HepG2 (cell line): Measurements from ENCODE around the gene CDC14B. TPM values are rescaled to one million over a fixed set of nuclear protein-coding genes. Genes with fewer than 3 reads are reported as not detected.

Experiments used
- ELF1 ChIP-seq: sonication (generic); formaldehyde crosslinking; IDR thresholded peaks from 2 replicates; pipeline ENCODE4 v1.4.0; 2020; ENCODE audit warnings: missing genetic modification reagents
- PAX8 ChIP-seq: sonication (generic); formaldehyde crosslinking; IDR thresholded peaks from 2 replicates; pipeline ENCODE4 v1.8.0; 2022; ENCODE audit warnings: mild to moderate bottlenecking, missing genetic modification reagents, borderline replicate concordance
- SRY ChIP-seq: sonication (generic); formaldehyde crosslinking; IDR thresholded peaks from 2 replicates; pipeline ENCODE4 v1.8.0; 2022; ENCODE audit warnings: mild to moderate bottlenecking, missing genetic modification reagents
- ZNF12 ChIP-seq: sonication (generic); formaldehyde crosslinking; IDR thresholded peaks from 2 replicates; pipeline ENCODE4 v1.5.0; 2020; ENCODE audit warnings: missing genetic modification reagents
- ZNF30 ChIP-seq: sonication (generic); formaldehyde crosslinking; IDR thresholded peaks from 2 replicates; pipeline ENCODE4 v1.5.0; 2020; ENCODE audit warnings: mild to moderate bottlenecking, missing genetic modification reagents
- ZNF337 ChIP-seq: sonication (generic); formaldehyde crosslinking; IDR thresholded peaks from 2 replicates; pipeline ENCODE4 v1.5.1; 2020; ENCODE audit warnings: missing genetic modification reagents, low read depth, mild to moderate bottlenecking, borderline replicate concordance
- ZNF350 ChIP-seq: sonication (generic); formaldehyde crosslinking; IDR thresholded peaks from 2 replicates; pipeline ENCODE4 v1.4.0; 2020; ENCODE audit warnings: mild to moderate bottlenecking, low read depth, missing genetic modification reagents, borderline replicate concordance
- ZNF567 ChIP-seq: sonication (generic); formaldehyde crosslinking; IDR thresholded peaks from 2 replicates; pipeline ENCODE4 v1.8.1; 2023; ENCODE audit warnings: mild to moderate bottlenecking, missing genetic modification reagents, borderline replicate concordance
- ZNF572 ChIP-seq: sonication (generic); formaldehyde crosslinking; IDR thresholded peaks from 2 replicates; pipeline ENCODE4 v1.5.1; 2020; ENCODE audit warnings: mild to moderate bottlenecking, missing genetic modification reagents
- ZNF589 ChIP-seq: sonication (generic); formaldehyde crosslinking; conservative IDR thresholded peaks from 2 replicates; pipeline ENCODE4 v1.8.0; 2022; ENCODE audit warnings: mild to moderate bottlenecking, moderate library complexity, missing genetic modification reagents
- ZNF879 ChIP-seq: sonication (generic); formaldehyde crosslinking; IDR thresholded peaks from 2 replicates; pipeline ENCODE4 v1.8.1; 2023; ENCODE audit warnings: missing genetic modification reagents
- ZSCAN12 ChIP-seq: sonication (generic); formaldehyde crosslinking; IDR thresholded peaks from 2 replicates; pipeline ENCODE4 v1.9.0; 2021; ENCODE audit warnings: mild to moderate bottlenecking, missing genetic modification reagents
- polyA plus RNA-seq, 8 experiments: library from polyadenylated mRNA; depleted of rRNA in 3 of 8; stranded (reverse) in 7 of 8; unstranded in 1 of 8; fragments of >200 nt; fragmentation: Illumina TruSeq in 4 of 8; extraction: Trizol in 4 of 8; gene quantifications; 2 replicates each; pipeline versions ENCODE4 v1.2.1 to v1.2.3, GENCODE V29; 2011 to 2016; ENCODE audit warnings: low read depth in 4 of 8, missing spikeins in 1 of 8, mixed read lengths in 1 of 8; ENCODE audit not compliant: insufficient read depth in 1 of 8
- total RNA-seq, 5 experiments: library from RNA; depleted of rRNA; stranded (reverse); fragments of >200 nt; fragmentation: Illumina TruSeq; extraction: Trizol; gene quantifications; 2 replicates each; pipeline ENCODE4 v1.2.3, GENCODE V29; 2016; ENCODE audit warnings: low read depth in 1 of 5
- TF ChIP-seq, protein P1 (sequence below): sonication (generic); formaldehyde crosslinking; IDR thresholded peaks from 2 replicates; pipeline ENCODE4 v1.5.1; 2020; ENCODE audit warnings: missing genetic modification reagents, mild to moderate bottlenecking, borderline replicate concordance
- TF ChIP-seq, protein P2 (sequence below): IDR thresholded peaks from 2 replicates; pipeline ENCODE4 v1.6.1; 2016
- TF ChIP-seq, protein P3 (sequence below): sonication (generic); formaldehyde crosslinking; IDR thresholded peaks from 2 replicates; pipeline ENCODE4 v1.4.0; 2020; ENCODE audit warnings: mild to moderate bottlenecking, missing genetic modification reagents
- TF ChIP-seq, protein P4 (sequence below): sonication (generic); formaldehyde crosslinking; IDR thresholded peaks from 2 replicates; pipeline ENCODE4 v1.4.0; 2020; ENCODE audit warnings: missing genetic modification reagents, borderline replicate concordance
- TF ChIP-seq, protein P5 (sequence below): sonication (generic); formaldehyde crosslinking; IDR thresholded peaks from 2 replicates; pipeline ENCODE4 v1.5.1; 2020; ENCODE audit warnings: mild to moderate bottlenecking, missing genetic modification reagents, borderline replicate concordance

Gene CDC14B
- total and polyA plus RNA-seq, 2 of the 13 experiments (the other 11 are each of a cell fraction or from before 2014, with no cell fraction given), result 25.8 to 33.3 TPM

DNA sequence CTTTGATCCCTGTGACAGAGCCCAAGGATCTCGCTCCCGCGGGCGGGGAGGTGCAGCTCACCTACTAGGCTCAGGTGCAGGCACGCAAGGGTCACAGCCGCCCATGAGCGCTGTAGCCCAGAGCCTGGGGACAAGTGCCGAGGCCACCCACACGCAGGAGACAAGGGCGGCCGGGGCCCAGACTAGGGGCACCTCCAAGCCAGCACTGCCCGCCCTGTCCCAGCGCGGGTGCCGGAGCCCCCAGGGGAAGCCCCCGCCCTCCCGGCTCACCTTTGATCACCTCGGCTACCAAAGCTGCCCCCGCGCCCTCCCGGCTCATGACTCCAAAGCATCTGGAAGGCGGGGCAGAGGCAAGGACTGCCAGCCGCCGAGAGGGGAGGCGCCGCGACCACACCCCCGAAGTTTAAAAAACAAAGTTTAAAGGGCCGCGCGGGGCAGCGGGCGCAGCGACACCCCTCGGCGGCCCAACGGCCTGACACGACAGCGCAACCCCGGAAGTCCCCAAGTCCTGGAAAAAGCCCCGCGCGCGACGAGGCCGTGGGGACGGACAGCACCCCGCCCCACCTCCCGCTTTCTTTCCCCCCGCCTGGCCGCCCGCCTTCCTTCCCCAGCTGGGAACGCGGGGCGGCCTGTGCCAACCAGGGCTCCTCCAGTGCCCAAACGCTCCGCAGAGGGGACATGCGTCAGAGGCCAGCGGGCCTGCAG is 53.0 kb downstream of the CDC14B start (continued):
- TF ChIP-seq, protein P1, sequence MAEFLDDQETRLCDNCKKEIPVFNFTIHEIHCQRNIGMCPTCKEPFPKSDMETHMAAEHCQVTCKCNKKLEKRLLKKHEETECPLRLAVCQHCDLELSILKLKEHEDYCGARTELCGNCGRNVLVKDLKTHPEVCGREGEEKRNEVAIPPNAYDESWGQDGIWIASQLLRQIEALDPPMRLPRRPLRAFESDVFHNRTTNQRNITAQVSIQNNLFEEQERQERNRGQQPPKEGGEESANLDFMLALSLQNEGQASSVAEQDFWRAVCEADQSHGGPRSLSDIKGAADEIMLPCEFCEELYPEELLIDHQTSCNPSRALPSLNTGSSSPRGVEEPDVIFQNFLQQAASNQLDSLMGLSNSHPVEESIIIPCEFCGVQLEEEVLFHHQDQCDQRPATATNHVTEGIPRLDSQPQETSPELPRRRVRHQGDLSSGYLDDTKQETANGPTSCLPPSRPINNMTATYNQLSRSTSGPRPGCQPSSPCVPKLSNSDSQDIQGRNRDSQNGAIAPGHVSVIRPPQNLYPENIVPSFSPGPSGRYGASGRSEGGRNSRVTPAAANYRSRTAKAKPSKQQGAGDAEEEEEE (CRISPR knock-in tag), result no peak
- TF ChIP-seq ZNF12 (CRISPR knock-in tag) (peak; percentile 49; the same call in 1 of the 2 replicates), ZNF589 (CRISPR knock-in tag) (no peak; the same call in 1 of the 2 replicates), ZNF879 (CRISPR knock-in tag) (no peak), ZNF567 (CRISPR knock-in tag) (no peak), ZSCAN12 (CRISPR knock-in tag) (no peak), ZNF572 (CRISPR knock-in tag) (no peak), ELF1 (peak; percentile 97), ZNF30 (CRISPR knock-in tag) (no peak), ZNF337 (CRISPR knock-in tag) (no peak), ZNF350 (peak; percentile 93), SRY (CRISPR knock-in tag) (no peak; the same call in 1 of the 2 replicates), PAX8 (CRISPR knock-in tag) (0 out of 2 replicates have a peak, but pooled peaks have one; percentile 5)
- TF ChIP-seq, protein P2, sequence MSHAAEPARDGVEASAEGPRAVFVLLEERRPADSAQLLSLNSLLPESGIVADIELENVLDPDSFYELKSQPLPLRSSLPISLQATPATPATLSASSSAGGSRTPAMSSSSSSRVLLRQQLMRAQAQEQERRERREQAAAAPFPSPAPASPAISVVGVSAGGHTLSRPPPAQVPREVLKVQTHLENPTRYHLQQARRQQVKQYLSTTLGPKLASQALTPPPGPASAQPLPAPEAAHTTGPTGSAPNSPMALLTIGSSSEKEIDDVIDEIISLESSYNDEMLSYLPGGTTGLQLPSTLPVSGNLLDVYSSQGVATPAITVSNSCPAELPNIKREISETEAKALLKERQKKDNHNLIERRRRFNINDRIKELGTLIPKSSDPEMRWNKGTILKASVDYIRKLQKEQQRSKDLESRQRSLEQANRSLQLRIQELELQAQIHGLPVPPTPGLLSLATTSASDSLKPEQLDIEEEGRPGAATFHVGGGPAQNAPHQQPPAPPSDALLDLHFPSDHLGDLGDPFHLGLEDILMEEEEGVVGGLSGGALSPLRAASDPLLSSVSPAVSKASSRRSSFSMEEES (CRISPR knock-in tag), result peak; percentile 90
- TF ChIP-seq, protein P3, sequence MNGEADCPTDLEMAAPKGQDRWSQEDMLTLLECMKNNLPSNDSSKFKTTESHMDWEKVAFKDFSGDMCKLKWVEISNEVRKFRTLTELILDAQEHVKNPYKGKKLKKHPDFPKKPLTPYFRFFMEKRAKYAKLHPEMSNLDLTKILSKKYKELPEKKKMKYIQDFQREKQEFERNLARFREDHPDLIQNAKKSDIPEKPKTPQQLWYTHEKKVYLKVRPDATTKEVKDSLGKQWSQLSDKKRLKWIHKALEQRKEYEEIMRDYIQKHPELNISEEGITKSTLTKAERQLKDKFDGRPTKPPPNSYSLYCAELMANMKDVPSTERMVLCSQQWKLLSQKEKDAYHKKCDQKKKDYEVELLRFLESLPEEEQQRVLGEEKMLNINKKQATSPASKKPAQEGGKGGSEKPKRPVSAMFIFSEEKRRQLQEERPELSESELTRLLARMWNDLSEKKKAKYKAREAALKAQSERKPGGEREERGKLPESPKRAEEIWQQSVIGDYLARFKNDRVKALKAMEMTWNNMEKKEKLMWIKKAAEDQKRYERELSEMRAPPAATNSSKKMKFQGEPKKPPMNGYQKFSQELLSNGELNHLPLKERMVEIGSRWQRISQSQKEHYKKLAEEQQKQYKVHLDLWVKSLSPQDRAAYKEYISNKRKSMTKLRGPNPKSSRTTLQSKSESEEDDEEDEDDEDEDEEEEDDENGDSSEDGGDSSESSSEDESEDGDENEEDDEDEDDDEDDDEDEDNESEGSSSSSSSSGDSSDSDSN (CRISPR knock-in tag), result peak; percentile 93
- TF ChIP-seq, protein P4, sequence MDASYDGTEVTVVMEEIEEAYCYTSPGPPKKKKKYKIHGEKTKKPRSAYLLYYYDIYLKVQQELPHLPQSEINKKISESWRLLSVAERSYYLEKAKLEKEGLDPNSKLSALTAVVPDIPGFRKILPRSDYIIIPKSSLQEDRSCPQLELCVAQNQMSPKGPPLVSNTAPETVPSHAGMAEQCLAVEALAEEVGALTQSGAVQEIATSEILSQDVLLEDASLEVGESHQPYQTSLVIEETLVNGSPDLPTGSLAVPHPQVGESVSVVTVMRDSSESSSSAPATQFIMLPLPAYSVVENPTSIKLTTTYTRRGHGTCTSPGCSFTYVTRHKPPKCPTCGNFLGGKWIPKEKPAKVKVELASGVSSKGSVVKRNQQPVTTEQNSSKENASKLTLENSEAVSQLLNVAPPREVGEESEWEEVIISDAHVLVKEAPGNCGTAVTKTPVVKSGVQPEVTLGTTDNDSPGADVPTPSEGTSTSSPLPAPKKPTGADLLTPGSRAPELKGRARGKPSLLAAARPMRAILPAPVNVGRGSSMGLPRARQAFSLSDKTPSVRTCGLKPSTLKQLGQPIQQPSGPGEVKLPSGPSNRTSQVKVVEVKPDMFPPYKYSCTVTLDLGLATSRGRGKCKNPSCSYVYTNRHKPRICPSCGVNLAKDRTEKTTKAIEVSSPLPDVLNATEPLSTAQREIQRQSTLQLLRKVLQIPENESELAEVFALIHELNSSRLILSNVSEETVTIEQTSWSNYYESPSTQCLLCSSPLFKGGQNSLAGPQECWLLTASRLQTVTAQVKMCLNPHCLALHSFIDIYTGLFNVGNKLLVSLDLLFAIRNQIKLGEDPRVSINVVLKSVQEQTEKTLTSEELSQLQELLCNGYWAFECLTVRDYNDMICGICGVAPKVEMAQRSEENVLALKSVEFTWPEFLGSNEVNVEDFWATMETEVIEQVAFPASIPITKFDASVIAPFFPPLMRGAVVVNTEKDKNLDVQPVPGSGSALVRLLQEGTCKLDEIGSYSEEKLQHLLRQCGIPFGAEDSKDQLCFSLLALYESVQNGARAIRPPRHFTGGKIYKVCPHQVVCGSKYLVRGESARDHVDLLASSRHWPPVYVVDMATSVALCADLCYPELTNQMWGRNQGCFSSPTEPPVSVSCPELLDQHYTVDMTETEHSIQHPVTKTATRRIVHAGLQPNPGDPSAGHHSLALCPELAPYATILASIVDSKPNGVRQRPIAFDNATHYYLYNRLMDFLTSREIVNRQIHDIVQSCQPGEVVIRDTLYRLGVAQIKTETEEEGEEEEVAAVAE (CRISPR knock-in tag), result no peak
- TF ChIP-seq, protein P5, sequence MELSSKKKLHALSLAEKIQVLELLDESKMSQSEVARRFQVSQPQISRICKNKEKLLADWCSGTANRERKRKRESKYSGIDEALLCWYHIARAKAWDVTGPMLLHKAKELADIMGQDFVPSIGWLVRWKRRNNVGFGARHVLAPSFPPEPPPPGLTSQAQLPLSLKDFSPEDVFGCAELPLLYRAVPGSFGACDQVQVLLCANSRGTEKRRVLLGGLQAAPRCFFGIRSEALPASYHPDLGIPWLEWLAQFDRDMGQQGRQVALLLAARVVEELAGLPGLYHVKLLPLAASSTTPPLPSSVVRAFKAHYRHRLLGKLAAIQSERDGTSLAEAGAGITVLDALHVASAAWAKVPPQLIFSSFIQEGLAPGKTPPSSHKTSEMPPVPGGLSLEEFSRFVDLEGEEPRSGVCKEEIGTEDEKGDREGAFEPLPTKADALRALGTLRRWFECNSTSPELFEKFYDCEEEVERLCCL (CRISPR knock-in tag), result no peak
